Measurements from ENCODE around the gene E4F1.

The E4F1 gene

DNA sequence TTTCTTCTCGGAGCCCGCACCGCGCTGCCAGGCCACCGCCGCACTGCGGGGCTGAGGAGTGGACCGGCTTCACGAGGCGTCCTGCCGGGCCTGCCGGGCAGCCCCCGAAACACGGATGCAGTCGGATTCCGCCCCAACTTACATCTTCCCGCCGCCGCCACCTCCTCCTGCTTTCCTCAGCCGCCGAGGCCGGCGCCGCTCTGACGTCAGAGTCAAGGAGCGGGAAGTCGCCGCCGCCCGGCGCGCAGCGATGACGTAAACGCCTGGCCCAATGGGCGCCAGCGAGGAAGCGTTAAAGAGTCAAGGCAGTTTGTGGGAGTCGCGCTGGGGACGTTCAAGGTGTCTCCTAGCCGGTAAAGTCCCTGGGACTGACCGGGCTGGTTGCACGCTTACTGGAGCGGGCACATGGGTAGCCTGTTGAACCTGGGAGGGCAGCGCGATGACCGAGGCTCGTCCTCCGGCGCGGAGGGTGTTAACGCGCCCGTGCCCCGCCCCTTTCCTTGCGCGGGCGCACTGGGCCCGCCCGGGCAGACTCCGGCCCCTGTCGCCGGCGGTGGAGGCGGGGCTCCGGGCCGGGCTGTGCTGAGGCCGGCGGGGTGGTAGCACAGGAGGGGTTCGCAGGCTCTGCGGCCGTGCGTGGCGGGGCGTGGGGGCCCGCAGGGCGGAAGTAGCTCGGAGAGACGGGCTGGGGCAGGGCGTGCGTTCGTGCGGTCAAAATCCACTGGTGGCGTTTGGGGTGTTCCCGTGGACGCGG, 44.7 kb downstream of the E4F1 start, which contains the start of gene RNPS1:
RNPS1 (minus strand) TSS at position 214 of the 754 bp plus-strand sequence. CDS start 3,483 bp downstream, outside the sequence.
- peak; percentile 98 for DNase-seq (ENCODE audit: low read depth, low spot score)
- in situ Hi-C loops (cut with HindIII; ENCODE audit: low sequenced_read_pairs): no loop called here
- no peak for TF ChIP-seq CTCF (IDR thresholded peaks at IDR 0.05; ENCODE audit: low read depth, low read length)
- H3K4me3 ChIP-seq (ENCODE audit: low read depth, low read length): peak within 1 kb of the TSS; percentile 78

DNA sequence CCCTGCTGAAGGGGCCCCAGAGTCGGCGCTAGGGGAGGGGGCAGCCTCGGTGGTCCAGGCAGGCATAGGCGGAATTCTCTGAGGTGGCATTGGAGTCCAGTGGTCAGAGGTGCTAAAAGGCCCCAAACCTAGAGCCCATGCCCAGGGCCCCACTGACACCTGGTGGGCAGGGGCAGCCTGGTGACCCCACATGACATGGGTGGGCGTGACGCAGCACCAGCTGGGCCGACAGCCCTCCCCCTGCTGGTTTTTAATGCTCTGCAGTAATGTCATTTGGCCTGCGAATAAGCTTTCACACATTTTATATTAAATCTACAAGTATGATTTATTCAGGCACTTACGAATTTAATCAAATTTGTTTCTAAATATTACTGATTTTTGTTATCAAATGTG, 46.7 kb downstream of the E4F1 start:
- no peak for TF ChIP-seq CTCF (IDR thresholded peaks at IDR 0.05; ENCODE audit: low read depth, low read length)
- H3K4me3 ChIP-seq (ENCODE audit: low read depth, low read length): no peak overlapping the region
- DNase-seq (ENCODE audit: low read depth, low spot score): no peak
- in situ Hi-C loops (cut with HindIII; ENCODE audit: low sequenced_read_pairs): no loop called here

- no peak for DNase-seq (ENCODE audit: low read depth, low spot score)
- no peak overlapping the region for H3K4me3 ChIP-seq (ENCODE audit: low read depth, low read length)
- in situ Hi-C loops (cut with HindIII; ENCODE audit: low sequenced_read_pairs): no loop called here
- no peak for TF ChIP-seq CTCF (IDR thresholded peaks at IDR 0.05; ENCODE audit: low read depth, low read length)
Measured at GRCh38 chr16:2270588-2271470, 47.4 kb downstream of the E4F1 start.

- no peak for DNase-seq (ENCODE audit: low read depth, low spot score)
- TF ChIP-seq CTCF (IDR thresholded peaks at IDR 0.05; ENCODE audit: low read depth, low read length): no peak
- no peak overlapping the region for H3K4me3 ChIP-seq (ENCODE audit: low read depth, low read length)
- in situ Hi-C loops (cut with HindIII; ENCODE audit: low sequenced_read_pairs): no loop called here
Measured at GRCh38 chr16:2271848-2272461, 48.6 kb downstream of the E4F1 start.

DNA sequence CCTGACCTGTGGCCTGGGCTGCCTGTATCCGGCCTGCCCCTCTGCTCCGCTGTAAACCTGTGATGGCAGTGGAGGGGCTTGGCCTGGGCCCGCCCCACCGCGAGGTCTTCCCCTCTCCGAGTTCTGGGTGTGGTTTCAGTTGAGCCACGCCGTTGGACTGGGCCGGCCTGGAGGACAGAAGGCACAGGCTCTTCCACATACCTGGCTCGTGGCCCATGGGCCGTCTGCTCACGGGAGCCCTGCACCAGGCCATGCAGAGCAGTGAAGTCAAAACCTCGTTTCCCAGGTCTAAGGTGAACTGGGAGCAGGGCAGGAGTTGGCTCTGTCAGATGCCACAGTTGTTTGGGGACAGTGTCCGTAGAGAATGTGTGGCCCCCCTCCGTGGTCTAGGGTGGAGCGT, 50.1 kb downstream of the E4F1 start:
- H3K4me3 ChIP-seq (ENCODE audit: low read depth, low read length): no peak overlapping the region
- no peak for TF ChIP-seq CTCF (IDR thresholded peaks at IDR 0.05; ENCODE audit: low read depth, low read length)
- in situ Hi-C loops (cut with HindIII; ENCODE audit: low sequenced_read_pairs): no loop called here

GRCh38 chr16:2273931-2274330, 50.5 kb downstream of the E4F1 start:
- H3K4me3 ChIP-seq (ENCODE audit: low read depth, low read length): no peak overlapping the region
- TF ChIP-seq CTCF (IDR thresholded peaks at IDR 0.05; ENCODE audit: low read depth, low read length): no peak
- DNase-seq (ENCODE audit: low read depth, low spot score): no peak
- in situ Hi-C loops (cut with HindIII; ENCODE audit: low sequenced_read_pairs): no loop called here

More for the DNA sequence above, 50.1 kb downstream of the E4F1 start:
- DNase-seq (ENCODE audit: low read depth, low spot score): no peak
